ENCODE data around the gene RAB9A.

RAB9A gene

GRCh38 chrX:13649838-13650237 is 39.1 kb upstream of the RAB9A start (continued):
- TF ChIP-seq, protein P1, sequence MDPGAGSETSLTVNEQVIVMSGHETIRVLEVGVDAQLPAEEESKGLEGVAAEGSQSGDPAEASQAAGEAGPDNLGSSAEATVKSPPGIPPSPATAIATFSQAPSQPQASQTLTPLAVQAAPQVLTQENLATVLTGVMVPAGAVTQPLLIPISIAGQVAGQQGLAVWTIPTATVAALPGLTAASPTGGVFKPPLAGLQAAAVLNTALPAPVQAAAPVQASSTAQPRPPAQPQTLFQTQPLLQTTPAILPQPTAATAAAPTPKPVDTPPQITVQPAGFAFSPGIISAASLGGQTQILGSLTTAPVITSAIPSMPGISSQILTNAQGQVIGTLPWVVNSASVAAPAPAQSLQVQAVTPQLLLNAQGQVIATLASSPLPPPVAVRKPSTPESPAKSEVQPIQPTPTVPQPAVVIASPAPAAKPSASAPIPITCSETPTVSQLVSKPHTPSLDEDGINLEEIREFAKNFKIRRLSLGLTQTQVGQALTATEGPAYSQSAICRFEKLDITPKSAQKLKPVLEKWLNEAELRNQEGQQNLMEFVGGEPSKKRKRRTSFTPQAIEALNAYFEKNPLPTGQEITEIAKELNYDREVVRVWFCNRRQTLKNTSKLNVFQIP (CRISPR knock-in tag; IDR thresholded peaks at IDR 0.05; ENCODE audit: borderline replicate concordance, low read depth): no peak

- no peak for ATAC-seq
- TF ChIP-seq ZFP30 (CRISPR knock-in tag; IDR thresholded peaks at IDR 0.05) (no peak), OSR1 (CRISPR knock-in tag; IDR thresholded peaks at IDR 0.05) (no peak), ISL1 (CRISPR knock-in tag; IDR thresholded peaks at IDR 0.05) (no peak), RARB (CRISPR knock-in tag; IDR thresholded peaks at IDR 0.05) (no peak), CSDC2 (CRISPR knock-in tag; IDR thresholded peaks at IDR 0.05) (no peak), TCF4 (CRISPR knock-in tag; IDR thresholded peaks at IDR 0.05; ENCODE audit: borderline replicate concordance) (no peak), ARNTL (CRISPR knock-in tag; IDR thresholded peaks at IDR 0.05; ENCODE audit: borderline replicate concordance, low read depth) (no peak), ESRRG (CRISPR knock-in tag; IDR thresholded peaks at IDR 0.05) (no peak), ZFP3 (CRISPR knock-in tag; IDR thresholded peaks at IDR 0.05) (no peak), BACH2 (CRISPR knock-in tag; IDR thresholded peaks at IDR 0.05; ENCODE audit: borderline replicate concordance) (no peak), ZC3H10 (CRISPR knock-in tag; IDR thresholded peaks at IDR 0.05) (no peak), GLIS3 (CRISPR knock-in tag; IDR thresholded peaks at IDR 0.05) (no peak), ZNF70 (CRISPR knock-in tag; IDR thresholded peaks at IDR 0.05) (no peak), SNAI2 (CRISPR knock-in tag; IDR thresholded peaks at IDR 0.05) (no peak), ZNF8 (CRISPR knock-in tag; IDR thresholded peaks at IDR 0.05) (no peak), TOX (CRISPR knock-in tag; IDR thresholded peaks at IDR 0.05; ENCODE audit: borderline replicate concordance) (no peak)
- TF ChIP-seq, protein P1 (CRISPR knock-in tag; IDR thresholded peaks at IDR 0.05; ENCODE audit: borderline replicate concordance, low read depth): no peak
- TF ChIP-seq, protein P2, sequence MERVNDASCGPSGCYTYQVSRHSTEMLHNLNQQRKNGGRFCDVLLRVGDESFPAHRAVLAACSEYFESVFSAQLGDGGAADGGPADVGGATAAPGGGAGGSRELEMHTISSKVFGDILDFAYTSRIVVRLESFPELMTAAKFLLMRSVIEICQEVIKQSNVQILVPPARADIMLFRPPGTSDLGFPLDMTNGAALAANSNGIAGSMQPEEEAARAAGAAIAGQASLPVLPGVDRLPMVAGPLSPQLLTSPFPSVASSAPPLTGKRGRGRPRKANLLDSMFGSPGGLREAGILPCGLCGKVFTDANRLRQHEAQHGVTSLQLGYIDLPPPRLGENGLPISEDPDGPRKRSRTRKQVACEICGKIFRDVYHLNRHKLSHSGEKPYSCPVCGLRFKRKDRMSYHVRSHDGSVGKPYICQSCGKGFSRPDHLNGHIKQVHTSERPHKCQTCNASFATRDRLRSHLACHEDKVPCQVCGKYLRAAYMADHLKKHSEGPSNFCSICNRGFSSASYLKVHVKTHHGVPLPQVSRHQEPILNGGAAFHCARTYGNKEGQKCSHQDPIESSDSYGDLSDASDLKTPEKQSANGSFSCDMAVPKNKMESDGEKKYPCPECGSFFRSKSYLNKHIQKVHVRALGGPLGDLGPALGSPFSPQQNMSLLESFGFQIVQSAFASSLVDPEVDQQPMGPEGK (CRISPR knock-in tag; IDR thresholded peaks at IDR 0.05; ENCODE audit: borderline replicate concordance): no peak
- TF ChIP-seq, protein P3, sequence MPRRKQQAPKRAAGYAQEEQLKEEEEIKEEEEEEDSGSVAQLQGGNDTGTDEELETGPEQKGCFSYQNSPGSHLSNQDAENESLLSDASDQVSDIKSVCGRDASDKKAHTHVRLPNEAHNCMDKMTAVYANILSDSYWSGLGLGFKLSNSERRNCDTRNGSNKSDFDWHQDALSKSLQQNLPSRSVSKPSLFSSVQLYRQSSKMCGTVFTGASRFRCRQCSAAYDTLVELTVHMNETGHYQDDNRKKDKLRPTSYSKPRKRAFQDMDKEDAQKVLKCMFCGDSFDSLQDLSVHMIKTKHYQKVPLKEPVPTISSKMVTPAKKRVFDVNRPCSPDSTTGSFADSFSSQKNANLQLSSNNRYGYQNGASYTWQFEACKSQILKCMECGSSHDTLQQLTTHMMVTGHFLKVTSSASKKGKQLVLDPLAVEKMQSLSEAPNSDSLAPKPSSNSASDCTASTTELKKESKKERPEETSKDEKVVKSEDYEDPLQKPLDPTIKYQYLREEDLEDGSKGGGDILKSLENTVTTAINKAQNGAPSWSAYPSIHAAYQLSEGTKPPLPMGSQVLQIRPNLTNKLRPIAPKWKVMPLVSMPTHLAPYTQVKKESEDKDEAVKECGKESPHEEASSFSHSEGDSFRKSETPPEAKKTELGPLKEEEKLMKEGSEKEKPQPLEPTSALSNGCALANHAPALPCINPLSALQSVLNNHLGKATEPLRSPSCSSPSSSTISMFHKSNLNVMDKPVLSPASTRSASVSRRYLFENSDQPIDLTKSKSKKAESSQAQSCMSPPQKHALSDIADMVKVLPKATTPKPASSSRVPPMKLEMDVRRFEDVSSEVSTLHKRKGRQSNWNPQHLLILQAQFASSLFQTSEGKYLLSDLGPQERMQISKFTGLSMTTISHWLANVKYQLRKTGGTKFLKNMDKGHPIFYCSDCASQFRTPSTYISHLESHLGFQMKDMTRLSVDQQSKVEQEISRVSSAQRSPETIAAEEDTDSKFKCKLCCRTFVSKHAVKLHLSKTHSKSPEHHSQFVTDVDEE (CRISPR knock-in tag; IDR thresholded peaks at IDR 0.05): no peak
- TF ChIP-seq, protein P4, sequence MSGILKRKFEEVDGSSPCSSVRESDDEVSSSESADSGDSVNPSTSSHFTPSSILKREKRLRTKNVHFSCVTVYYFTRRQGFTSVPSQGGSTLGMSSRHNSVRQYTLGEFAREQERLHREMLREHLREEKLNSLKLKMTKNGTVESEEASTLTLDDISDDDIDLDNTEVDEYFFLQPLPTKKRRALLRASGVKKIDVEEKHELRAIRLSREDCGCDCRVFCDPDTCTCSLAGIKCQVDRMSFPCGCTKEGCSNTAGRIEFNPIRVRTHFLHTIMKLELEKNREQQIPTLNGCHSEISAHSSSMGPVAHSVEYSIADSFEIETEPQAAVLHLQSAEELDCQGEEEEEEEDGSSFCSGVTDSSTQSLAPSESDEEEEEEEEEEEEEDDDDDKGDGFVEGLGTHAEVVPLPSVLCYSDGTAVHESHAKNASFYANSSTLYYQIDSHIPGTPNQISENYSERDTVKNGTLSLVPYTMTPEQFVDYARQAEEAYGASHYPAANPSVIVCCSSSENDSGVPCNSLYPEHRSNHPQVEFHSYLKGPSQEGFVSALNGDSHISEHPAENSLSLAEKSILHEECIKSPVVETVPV (CRISPR knock-in tag; IDR thresholded peaks at IDR 0.05): no peak
These were observed 38.6 kb upstream of the RAB9A start for GRCh38 chrX:13650318-13650717.

GRCh38 chrX:13651150-13651549 is 37.8 kb upstream of the RAB9A start:
- ATAC-seq: no peak
- TF ChIP-seq, protein P2 (CRISPR knock-in tag; IDR thresholded peaks at IDR 0.05; ENCODE audit: borderline replicate concordance): no peak
- TF ChIP-seq CSDC2 (CRISPR knock-in tag; IDR thresholded peaks at IDR 0.05): no peak
- no peak for TF ChIP-seq ZNF8 (CRISPR knock-in tag; IDR thresholded peaks at IDR 0.05)

Data from SK-N-SH treated with all-trans-retinoic acid at 6 μM for 48 hours (cell line).